Kidney (tissue), 14 donors: ENCODE results near the gene NXPE3. TPM values are rescaled to one million over a fixed set of nuclear protein-coding genes. Genes with fewer than 3 reads are reported as not detected.
A peak's percentile ranks its signal among the peaks of the same experiment; 100 is the strongest.

Source experiments
- DNase-seq, 5 donors: peaks; one replicate each; pipeline ENCODE4 v3.0.0-alpha.2; 2013 to 2020
- FAIRE-seq: peaks from 2 replicates; lab custom pipeline; 2012; peaks lifted over from hg19 to GRCh38; lab: Jason Lieb, UNC
- H3K27ac ChIP-seq, 2 donors: one replicate each; pipeline ENCODE4 v1.7.0; 2013; ENCODE audit warnings: low read depth in 2 of 2, low read length in 2 of 2, inconsistent platforms in 1 of 2
- H3K27me3 ChIP-seq: one replicate; pipeline ENCODE4 v1.7.1; 2013; ENCODE audit warnings: low read length, inconsistent platforms; ENCODE audit not compliant: control insufficient read depth, insufficient read depth
- H3K36me3 ChIP-seq, 3 donors: one replicate each; pipeline versions ENCODE4 v1.7.0 to v1.7.1; 2013; ENCODE audit warnings: low read length in 3 of 3, control low read depth in 1 of 3, inconsistent platforms in 1 of 3; ENCODE audit not compliant: insufficient read depth in 3 of 3, control insufficient read depth in 2 of 3
- H3K4me1 ChIP-seq, 3 donors: one replicate each; pipeline versions ENCODE4 v1.7.0 to v1.7.1; 2013; ENCODE audit warnings: low read length in 3 of 3, inconsistent platforms in 1 of 3, low read depth in 1 of 3; ENCODE audit not compliant: control insufficient read depth in 2 of 3, insufficient read depth in 2 of 3
- H3K4me3 ChIP-seq, 3 donors: one replicate each; pipeline versions ENCODE4 v1.7.0 to v1.8.1; 2013; ENCODE audit warnings: low read length in 3 of 3, control low read depth in 1 of 3, inconsistent platforms in 1 of 3
- H3K9ac ChIP-seq, 3 donors: one replicate each; pipeline versions ENCODE4 v1.7.0 to v1.7.1; 2013; ENCODE audit warnings: low read length in 3 of 3, control low read depth in 1 of 3, inconsistent platforms in 1 of 3
- H3K9me3 ChIP-seq, 3 donors: one replicate each; pipeline versions ENCODE4 v1.7.0 to v1.7.1; 2013; ENCODE audit warnings: low read length in 3 of 3, control low read depth in 1 of 3, inconsistent platforms in 1 of 3; ENCODE audit not compliant: control insufficient read depth in 2 of 3, insufficient read depth in 1 of 3
- intact Hi-C: fragments of 100-400 bp; cut with DNase I; formaldehyde crosslinking; loops from one replicate; pipeline ENCODE4 v1.11.1; 2022
- polyA plus RNA-seq: library from polyadenylated mRNA; stranded (reverse); fragments of 350-450 nt; fragmentation: Illumina TruSeq; extraction: RNeasy Lipid Tissue Mini Kit (QIAGEN cat#74804); gene quantifications from one replicate; pipeline ENCODE4 v1.2.3, GENCODE V29; 2014; ENCODE audit warnings: low read depth, low replicate concordance; ENCODE audit not compliant: insufficient read depth
- total RNA-seq: library from RNA; stranded (reverse); fragmentation: NEBNext Ultra II Directional; extraction: Animal tissue kit (Norgen Biotek cat#: 25700); gene quantifications from one replicate; pipeline ENCODE4 v1.2.1, GENCODE V29; 2021
- TF ChIP-seq, protein P1 (sequence below): IDR thresholded peaks from 3 replicates; pipeline ENCODE4 v1.5.1; 2012; ENCODE audit warnings: mild to moderate bottlenecking, moderate library complexity, borderline replicate concordance; ENCODE audit not compliant: insufficient read depth; ENCODE audit errors: extremely low read depth
- donor health status: control.
- donor health status: control.
- donor health status: control.
- donor health status: control.
- donor health status: control.
- donor health status: DM: yes; HTN: yes; CAD: no.
- donor health status: Normal renal cell carcinoma (clear cell type).

The NXPE3 gene
- total and polyA plus RNA-seq, 2 donors from 2014 or later = 4.9 to 13.3 TPM

- Histone ChIP-seq H3K36me3 (peaks cover 6 to 63% (median 52%) of the 10 kb centered on the region in 3 donors), H3K9ac (no peak overlapping the region), H3K27ac (no peak overlapping the region), H3K4me1 (peaks cover 0 to 9% (median 1%) of the 10 kb centered on the region in 3 donors), H3K27me3 (no peaks in the 10 kb centered on the region), H3K4me3 (no peak overlapping the region), H3K9me3 (no peaks in the 10 kb centered on the region)
- FAIRE-seq (no peak), DNase-seq (no peak)
- TF ChIP-seq, protein P1, sequence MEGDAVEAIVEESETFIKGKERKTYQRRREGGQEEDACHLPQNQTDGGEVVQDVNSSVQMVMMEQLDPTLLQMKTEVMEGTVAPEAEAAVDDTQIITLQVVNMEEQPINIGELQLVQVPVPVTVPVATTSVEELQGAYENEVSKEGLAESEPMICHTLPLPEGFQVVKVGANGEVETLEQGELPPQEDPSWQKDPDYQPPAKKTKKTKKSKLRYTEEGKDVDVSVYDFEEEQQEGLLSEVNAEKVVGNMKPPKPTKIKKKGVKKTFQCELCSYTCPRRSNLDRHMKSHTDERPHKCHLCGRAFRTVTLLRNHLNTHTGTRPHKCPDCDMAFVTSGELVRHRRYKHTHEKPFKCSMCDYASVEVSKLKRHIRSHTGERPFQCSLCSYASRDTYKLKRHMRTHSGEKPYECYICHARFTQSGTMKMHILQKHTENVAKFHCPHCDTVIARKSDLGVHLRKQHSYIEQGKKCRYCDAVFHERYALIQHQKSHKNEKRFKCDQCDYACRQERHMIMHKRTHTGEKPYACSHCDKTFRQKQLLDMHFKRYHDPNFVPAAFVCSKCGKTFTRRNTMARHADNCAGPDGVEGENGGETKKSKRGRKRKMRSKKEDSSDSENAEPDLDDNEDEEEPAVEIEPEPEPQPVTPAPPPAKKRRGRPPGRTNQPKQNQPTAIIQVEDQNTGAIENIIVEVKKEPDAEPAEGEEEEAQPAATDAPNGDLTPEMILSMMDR = no peak
- intact Hi-C loops = no loop called here
These were observed 79.5 kb downstream of the NXPE3 start for GRCh38 chr3:101858464-101859030.

- H3K27ac ChIP-seq = no peak overlapping the region
These were observed 81.0 kb downstream of the NXPE3 start for GRCh38 chr3:101859882-101860448.

GRCh38 chr3:101861212-101861788 lies 82.3 kb downstream of the NXPE3 start:
- Histone ChIP-seq H3K27me3 (no peaks in the 10 kb centered on the region), H3K9ac (no peak overlapping the region), H3K27ac (no peak overlapping the region), H3K4me3 (no peak overlapping the region), H3K36me3 (peaks cover 3 to 39% (median 33%) of the 10 kb centered on the region in 3 donors), H3K4me1 (no peaks in the 10 kb centered on the region), H3K9me3 (no peaks in the 10 kb centered on the region)
- FAIRE-seq = peak; percentile 45
- TF ChIP-seq, protein P1 = no peak
- DNase-seq = no peak
- intact Hi-C loops = no loop called here

More at GRCh38 chr3:101859882-101860448, 81.0 kb downstream of the NXPE3 start:
- Histone ChIP-seq H3K36me3 (peaks cover 4 to 49% (median 42%) of the 10 kb centered on the region in 3 donors), H3K4me3 (no peak overlapping the region), H3K4me1 (no peaks in the 10 kb centered on the region), H3K27me3 (no peaks in the 10 kb centered on the region), H3K9me3 (no peaks in the 10 kb centered on the region), H3K9ac (no peak overlapping the region)
- DNase-seq = no peak
- no peak for FAIRE-seq
- intact Hi-C loops = no loop called here
- TF ChIP-seq, protein P1 = no peak
